WTC11 (cell line): ENCODE data around the gene PRR7. TPM values are rescaled to one million over a fixed set of nuclear protein-coding genes. Genes with fewer than 3 reads are reported as not detected.

Source experiments
- ATAC-seq: fragments of 200-7000 bp; cut with Tn5 transposase; 2 replicates; pipeline ENCODE4 v1.10.0; 2021; ENCODE audit warnings: mild to moderate bottlenecking, moderate library complexity
- CTCF ChIA-PET: fragments of 300-600 bp; sonication (Branson Sonifier 250); formaldehyde crosslinking; loops from one replicate; lab custom pipeline; 2021; ENCODE audit warnings: antibody characterized with exemption; lab: Charles Lee
- POLR2A ChIA-PET: fragments of 350-600 bp; sonication (Branson Sonifier 250); formaldehyde crosslinking; loops from one replicate; lab custom pipeline; 2021; ENCODE audit warnings: antibody characterized with exemption; lab: Charles Lee
- DNase-seq: peaks from one replicate; pipeline ENCODE4 v3.0.0; 2021; ENCODE audit warnings: low spot score
- H3K27ac Mint-ChIP-seq: 2 replicates; pipeline ENCODE4 v1.8.0; 2021; ENCODE audit warnings: mixed read lengths
- H3K27me3 Mint-ChIP-seq: 2 replicates; pipeline ENCODE4 v1.8.0; 2021; ENCODE audit warnings: low read depth, mild to moderate bottlenecking, moderate library complexity, mixed read lengths
- H3K36me3 Mint-ChIP-seq: 2 replicates; pipeline ENCODE4 v1.8.0; 2021; ENCODE audit warnings: mixed read lengths
- H3K4me1 Mint-ChIP-seq: 2 replicates; pipeline ENCODE4 v1.8.0; 2022; ENCODE audit warnings: mixed read lengths
- H3K4me3 Mint-ChIP-seq: 2 replicates; pipeline ENCODE4 v1.8.0; 2021; ENCODE audit warnings: mild to moderate bottlenecking, moderate library complexity, mixed read lengths
- H3K9me3 Mint-ChIP-seq: 2 replicates; pipeline ENCODE4 v1.8.0; 2021; ENCODE audit warnings: mixed read lengths
- ATF1 ChIP-seq: sonication (generic); formaldehyde crosslinking; IDR thresholded peaks from 2 replicates; pipeline ENCODE4 v1.8.1; 2023; ENCODE audit warnings: mild to moderate bottlenecking, moderate library complexity, missing genetic modification reagents
- CBFB ChIP-seq: sonication (generic); formaldehyde crosslinking; IDR thresholded peaks from 2 replicates; pipeline ENCODE4 v1.8.1; 2022; ENCODE audit warnings: mild to moderate bottlenecking, low read depth, missing genetic modification reagents
- CREB1 ChIP-seq: sonication (generic); formaldehyde crosslinking; IDR thresholded peaks from 2 replicates; pipeline ENCODE4 v1.8.0; 2023; ENCODE audit warnings: mild to moderate bottlenecking, missing genetic modification reagents
- E2F4 ChIP-seq: sonication (generic); formaldehyde crosslinking; IDR thresholded peaks from 2 replicates; pipeline ENCODE4 v1.8.1; 2022; ENCODE audit warnings: low read depth, mild to moderate bottlenecking, moderate library complexity, missing genetic modification reagents, borderline replicate concordance
- ESRRA ChIP-seq: sonication (generic); formaldehyde crosslinking; IDR thresholded peaks from 2 replicates; pipeline ENCODE4 v1.8.1; 2022; ENCODE audit warnings: mild to moderate bottlenecking, missing genetic modification reagents, borderline replicate concordance
- NFATC4 ChIP-seq: fragments of 250-450 bp; sonication (Bioruptor Pico); IDR thresholded peaks from 2 replicates; pipeline ENCODE4 v1.9.0; 2021; ENCODE audit warnings: mild to moderate bottlenecking
- SMAD3 ChIP-seq: sonication (generic); formaldehyde crosslinking; IDR thresholded peaks from 2 replicates; pipeline ENCODE4 v1.8.0; 2022; ENCODE audit warnings: missing genetic modification reagents, mild to moderate bottlenecking, borderline replicate concordance
- SMAD4 ChIP-seq: sonication (generic); formaldehyde crosslinking; IDR thresholded peaks from 2 replicates; pipeline ENCODE4 v1.8.0; 2022; ENCODE audit warnings: mild to moderate bottlenecking, missing genetic modification reagents
- ZNF138 ChIP-seq: sonication (generic); formaldehyde crosslinking; conservative IDR thresholded peaks from 2 replicates; pipeline ENCODE4 v1.8.1; 2022; ENCODE audit warnings: mild to moderate bottlenecking, moderate library complexity, missing genetic modification reagents
- ZNF263 ChIP-seq: sonication (generic); formaldehyde crosslinking; IDR thresholded peaks from 2 replicates; pipeline ENCODE4 v1.8.1; 2022; ENCODE audit warnings: low read depth, mild to moderate bottlenecking, moderate library complexity, missing genetic modification reagents
- ZNF423 ChIP-seq: fragments of 250-450 bp; sonication (Bioruptor Pico); IDR thresholded peaks from 2 replicates; pipeline ENCODE4 v2.1.2; 2022; ENCODE audit warnings: mild to moderate bottlenecking, moderate library complexity
- ZNF532 ChIP-seq: fragments of 250-450 bp; sonication (Bioruptor Pico); IDR thresholded peaks from 2 replicates; pipeline ENCODE4 v1.9.0; 2021; ENCODE audit warnings: mild to moderate bottlenecking, borderline replicate concordance
- total RNA-seq: library from RNA; stranded (reverse); gene quantifications from 3 replicates; pipeline ENCODE4 v1.2.3, GENCODE V29; 2021

PRR7 gene
- total RNA-seq, 1 experiment from 2014 or later, result 13.1 TPM

- TF ChIP-seq ZNF532 (CRISPR knock-in tag), result no peak
- 0 out of 2 replicates have a peak, but pooled peaks have one; percentile 15 for TF ChIP-seq ATF1
- TF ChIP-seq SMAD3 (CRISPR knock-in tag), result no peak
- TF ChIP-seq ESRRA (CRISPR knock-in tag), result 0 out of 2 replicates have a peak, but pooled peaks have one; percentile 15
- TF ChIP-seq, all 79 proteins: peak for 14
These were observed 42.6 kb upstream of the PRR7 start (continued) for GRCh38 chr5:177403792-177404640.

- ATAC-seq, result no peak
- Mint-ChIP-seq H3K27ac (no peak overlapping the region), H3K36me3 (no peaks in the 10 kb centered on the region), H3K4me3 (peak overlapping the region; percentile 59), H3K27me3 (peaks cover 90% of the 10 kb centered on the region), H3K9me3 (no peaks in the 10 kb centered on the region), H3K4me1 (peaks cover 9% of the 10 kb centered on the region)
- TF ChIP-seq SMAD4 (CRISPR knock-in tag), result no peak
- TF ChIP-seq CREB1, result no peak
- peak; percentile 71; the same call in 1 of the 2 replicates for TF ChIP-seq ZNF263 (CRISPR knock-in tag)
- CTCF ChIA-PET, result interaction anchor here (0.6 to 7.9 kb wide), 24 partner anchors 8 to 111 kb away, joined by 3 to 202 read pairs (median 16); partner anchors contain the start of genes DDX41, DOK3, GRK6 and LMAN2
- POLR2A ChIA-PET, result interaction anchor here (0.5 to 4.1 kb wide), 7 partner anchors 11 to 50 kb away, joined by 3 to 38 read pairs (median 4); partner anchors contain the start of genes GRK6 and PRR7
- DNase-seq, result no peak
These were observed 41.9 kb upstream of the PRR7 start for GRCh38 chr5:177404641-177405179.

GRCh38 chr5:177405312-177405711, 41.3 kb upstream of the PRR7 start:
- Mint-ChIP-seq H3K27me3 (peaks cover 90% of the 10 kb centered on the region), H3K36me3 (no peaks in the 10 kb centered on the region), H3K9me3 (no peaks in the 10 kb centered on the region), H3K4me3 (peak overlapping the region; percentile 59; the same call in 1 of the 2 replicates), H3K27ac (no peak overlapping the region), H3K4me1 (peaks cover 9% of the 10 kb centered on the region)
- ATAC-seq, result no peak
- DNase-seq, result no peak
- POLR2A ChIA-PET, result interaction anchor here (0.5 to 4.1 kb wide), 2 partner anchors 11 to 43 kb away, joined by 4 to 38 read pairs; partner anchors contain the start of gene PRR7
- CTCF ChIA-PET, result interaction anchor here (1.4 to 7.9 kb wide), 11 partner anchors 10 to 96 kb away, joined by 4 to 202 read pairs (median 57); partner anchors contain the start of genes GRK6 and PRR7
- TF ChIP-seq ATF1 (no peak), E2F4 (no peak)
- TF ChIP-seq, all 79 proteins: peak for 0

GRCh38 chr5:177405805-177406204, 40.8 kb upstream of the PRR7 start:
- H3K4me1 Mint-ChIP-seq, result peaks cover 9% of the 10 kb centered on the region
- TF ChIP-seq ZNF423 (CRISPR knock-in tag) (no peak), NFATC4 (CRISPR knock-in tag) (no peak), CBFB (no peak), E2F4 (no peak), SMAD4 (CRISPR knock-in tag) (no peak), ZNF138 (CRISPR knock-in tag) (no peak)
- peaks cover 90% of the 10 kb centered on the region for H3K27me3 Mint-ChIP-seq
- no peak overlapping the region for H3K4me3 Mint-ChIP-seq
- ATAC-seq (no peak), DNase-seq (no peak)
- H3K36me3 Mint-ChIP-seq, result no peaks in the 10 kb centered on the region
- POLR2A ChIA-PET, result no interaction called here
- no peak overlapping the region for H3K27ac Mint-ChIP-seq
- CTCF ChIA-PET, result interaction anchor here (4.3 to 7.9 kb wide), 5 partner anchors 9 to 43 kb away, joined by 32 to 202 read pairs (median 95); partner anchors contain the start of gene GRK6
- no peaks in the 10 kb centered on the region for H3K9me3 Mint-ChIP-seq
